ENCODE measurements around the gene ANHX. TPM values are rescaled to one million over a fixed set of nuclear protein-coding genes. Genes with fewer than 3 reads are reported as not detected.

ANHX gene
- total and polyA plus RNA-seq, 2 of the 13 experiments (the other 11 are each of a cell fraction or from before 2014, with no cell fraction given), result not detected

- Histone ChIP-seq H2AFZ (ENCODE audit: low read length) (no peak overlapping the region), H3K36me3 (replicated peaks in 1 of 2; ENCODE audit: control insufficient read depth in 1 of 2, insufficient read depth in 2 of 2, low read length in 2 of 2) (peaks cover 13 to 29% of the 10 kb centered on the region in 2 experiments), H3K9ac (ENCODE audit: insufficient read depth, low read depth, low read length) (no peak overlapping the region), H3K9me3 (ENCODE audit: low read length) (peaks cover 96% of the 10 kb centered on the region), H3K4me2 (ENCODE audit: low read depth, low read length) (no peak overlapping the region), H4K20me1 (ENCODE audit: insufficient read depth, low read length) (no peaks in the 10 kb centered on the region), H3K79me2 (ENCODE audit: insufficient read depth, low read length) (no peaks in the 10 kb centered on the region), H3K4me1 (ENCODE audit: insufficient read depth, low read length) (no peaks in the 10 kb centered on the region), H3K27ac (ENCODE audit: extremely low read length, insufficient read depth, low read length) (no peak overlapping the region), H3K4me3 (replicated peaks in 1 of 3; ENCODE audit: insufficient read depth in 1 of 3, low read depth in 2 of 3, low read length in 3 of 3) (no peak overlapping the region), H3K27me3 (ENCODE audit: control insufficient read depth in 1 of 2, insufficient read depth in 2 of 2, low read length in 2 of 2) (no peaks in the 10 kb centered on the region)
- CTCF ChIA-PET (ENCODE audit: low intra/inter-chr PET ratio, low total read pairs), result no interaction called here
- TF ChIP-seq KDM2A (CRISPR knock-in tag; IDR thresholded peaks at IDR 0.05; ENCODE audit: borderline replicate concordance, low read depth), result no peak
- no peak for FAIRE-seq
- in situ Hi-C loops (cut with HindIII; ENCODE audit: extremely low pct_ligation_motif_present, low pct_unique_long_range_greater_than_20kb), result no loop called here
- DNase-seq (ENCODE audit: low spot score), result no peak
- intact Hi-C loops (cut with micrococcal nuclease; ENCODE audit: unreplicated experiment), result no loop called here
- POLR2A ChIA-PET, result no interaction called here
- no TSS peak for BruUV-seq (replicated peaks)
- WGBS (ENCODE audit: low lambda C conversion rate), result 98% methylated on average over 2 of the region's 2 CpGs
- no peak for ATAC-seq
Observed at GRCh38 chr12:133206390-133206789, 29.3 kb downstream of the ANHX start.

- ATAC-seq, result no peak
- 96% methylated on average over 1 of the region's 1 CpG for WGBS (ENCODE audit: low lambda C conversion rate)
- H3K27ac ChIP-seq (ENCODE audit: extremely low read length, insufficient read depth, low read length), result no peak overlapping the region
Observed at GRCh38 chr12:133204264-133204603, 31.4 kb downstream of the ANHX start.

More at GRCh38 chr12:133204264-133204603, 31.4 kb downstream of the ANHX start:
- H3K27me3 ChIP-seq (ENCODE audit: control insufficient read depth in 1 of 2, insufficient read depth in 2 of 2, low read length in 2 of 2), result no peaks in the 10 kb centered on the region
- peaks cover 13 to 39% of the 10 kb centered on the region in 2 experiments for H3K36me3 ChIP-seq (replicated peaks in 1 of 2; ENCODE audit: control insufficient read depth in 1 of 2, insufficient read depth in 2 of 2, low read length in 2 of 2)
- ChIA-PET CTCF (ENCODE audit: low intra/inter-chr PET ratio, low total read pairs) (no interaction called here), POLR2A (no interaction called here)
- no peak overlapping the region for H3K4me2 ChIP-seq (ENCODE audit: low read depth, low read length)
- H3K4me3 ChIP-seq (replicated peaks in 1 of 3; ENCODE audit: insufficient read depth in 1 of 3, low read depth in 2 of 3, low read length in 3 of 3), result no peak overlapping the region
- no peaks in the 10 kb centered on the region for H3K79me2 ChIP-seq (ENCODE audit: insufficient read depth, low read length)
- intact Hi-C loops (cut with micrococcal nuclease; ENCODE audit: unreplicated experiment) (no loop called here), in situ Hi-C loops (cut with HindIII; ENCODE audit: extremely low pct_ligation_motif_present, low pct_unique_long_range_greater_than_20kb) (no loop called here)
- no peak overlapping the region for H3K9ac ChIP-seq (ENCODE audit: insufficient read depth, low read depth, low read length)
- no peak overlapping the region for H2AFZ ChIP-seq (ENCODE audit: low read length)
- peaks cover 88% of the 10 kb centered on the region for H3K9me3 ChIP-seq (ENCODE audit: low read length)
- BruUV-seq (replicated peaks), result no TSS peak
- TF ChIP-seq ZBTB21 (CRISPR knock-in tag; IDR thresholded peaks at IDR 0.05), result no peak
- no peak for TF ChIP-seq ZNF362 (CRISPR knock-in tag; IDR thresholded peaks at IDR 0.05; ENCODE audit: borderline replicate concordance)
- TF ChIP-seq ZNF724P (CRISPR knock-in tag; IDR thresholded peaks at IDR 0.05; ENCODE audit: borderline replicate concordance), result no peak
- no peak for TF ChIP-seq FOSL2 (CRISPR knock-in tag; IDR thresholded peaks at IDR 0.05)
- no peak for TF ChIP-seq NFYB (CRISPR knock-in tag; IDR thresholded peaks at IDR 0.05)
- TF ChIP-seq ZNF652 (CRISPR knock-in tag; IDR thresholded peaks at IDR 0.05; ENCODE audit: borderline replicate concordance, low read depth), result no peak
- no peak for TF ChIP-seq NCOR1 (IDR thresholded peaks at IDR 0.05; ENCODE audit: borderline replicate concordance, low read length)
- TF ChIP-seq AKAP8 (CRISPR knock-in tag; IDR thresholded peaks at IDR 0.05), result no peak
- no peak for TF ChIP-seq ZNF747 (CRISPR knock-in tag; IDR thresholded peaks at IDR 0.05; ENCODE audit: borderline replicate concordance)
- TF ChIP-seq ZNF263 (CRISPR knock-in tag; IDR thresholded peaks at IDR 0.05), result no peak
- DNase-seq (ENCODE audit: low spot score) (no peak), FAIRE-seq (no peak)
- H4K20me1 ChIP-seq (ENCODE audit: insufficient read depth, low read length), result no peaks in the 10 kb centered on the region
- H3K4me1 ChIP-seq (ENCODE audit: insufficient read depth, low read length), result no peaks in the 10 kb centered on the region
